Posterior vena cava (tissue), 2 donors: ENCODE results near the gene FOSL2. TPM values are rescaled to one million over a fixed set of nuclear protein-coding genes. Genes with fewer than 3 reads are reported as not detected.

ENCODE experiments used
- DNase-seq: peaks from one replicate; pipeline ENCODE4 v3.0.0-alpha.2; 2020; ENCODE audit warnings: low spot score
- intact Hi-C, 2 donors: fragments of 100-400 bp; cut with DNase I; formaldehyde crosslinking; loops; one replicate each; pipeline versions ENCODE4 v1.14.1 to v1.14.2; 2022 to 2023
- total RNA-seq, 2 donors: library from RNA; stranded (reverse); fragmentation: NEBNext Ultra II Directional; extraction: Animal tissue kit (Norgen Biotek cat#: 25700); gene quantifications; one replicate each; pipeline ENCODE4 v1.2.1, GENCODE V29; 2021
- donor health status: DM: yes; HTN: yes; CAD: no.
- donor health status: DM: yes; HTN: yes; CAD: no.

Gene FOSL2
- total RNA-seq, 2 donors from 2014 or later: 105 to 141 TPM

DNA sequence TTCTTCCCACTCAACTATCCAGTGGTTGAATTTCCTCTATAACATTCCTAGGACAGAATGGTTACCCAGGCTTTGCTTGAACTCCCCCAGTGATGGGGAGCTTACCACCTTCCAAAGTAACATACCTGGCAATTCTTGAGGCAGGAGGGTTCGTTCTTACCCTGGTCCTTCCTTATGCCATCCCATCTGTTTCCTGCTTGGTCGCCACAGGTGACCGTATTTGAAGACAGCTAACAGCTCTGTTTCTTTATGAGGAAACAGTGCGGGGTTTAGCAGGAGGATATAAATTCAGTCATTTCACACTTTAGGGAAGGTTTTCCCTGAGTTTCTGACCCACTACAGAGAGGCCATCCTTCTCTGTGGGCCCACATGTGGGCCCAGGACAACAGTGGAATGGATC lies 42.6 kb downstream of the FOSL2 start:
- intact Hi-C loops: no loop called here
- DNase-seq: peak; percentile 17

DNA sequence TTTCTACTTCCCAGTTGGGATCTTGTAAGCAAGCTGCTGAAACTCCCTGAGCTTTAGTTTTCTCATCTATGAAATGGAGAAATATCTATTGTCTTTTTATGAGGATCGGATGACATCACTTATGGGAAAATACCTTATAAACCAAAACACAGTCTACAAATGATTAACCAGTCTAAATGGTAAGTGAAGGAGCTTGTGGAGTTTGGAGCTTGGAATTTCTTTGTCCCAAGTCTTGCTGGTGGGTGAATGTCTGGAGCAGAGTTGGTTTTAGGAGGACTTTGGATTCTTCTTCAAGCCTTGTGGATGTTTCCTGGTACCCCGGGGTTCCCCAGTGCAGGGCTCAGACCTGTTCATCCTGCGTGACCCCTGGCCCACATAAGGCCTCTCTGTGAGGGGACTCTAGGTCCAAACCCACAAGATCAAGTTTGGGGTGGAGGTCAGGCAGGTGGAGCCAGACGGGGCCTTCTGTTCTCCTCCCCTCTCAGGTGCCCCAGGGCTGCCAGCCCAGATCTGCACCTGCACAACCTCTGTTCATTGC lies 43.2 kb downstream of the FOSL2 start:
- intact Hi-C loops: no loop called here
- peak; percentile 58 for DNase-seq

- intact Hi-C loops: no loop called here
- DNase-seq: peak; percentile 50
Measured at GRCh38 chr2:28436525-28437051, 43.9 kb downstream of the FOSL2 start.

DNA sequence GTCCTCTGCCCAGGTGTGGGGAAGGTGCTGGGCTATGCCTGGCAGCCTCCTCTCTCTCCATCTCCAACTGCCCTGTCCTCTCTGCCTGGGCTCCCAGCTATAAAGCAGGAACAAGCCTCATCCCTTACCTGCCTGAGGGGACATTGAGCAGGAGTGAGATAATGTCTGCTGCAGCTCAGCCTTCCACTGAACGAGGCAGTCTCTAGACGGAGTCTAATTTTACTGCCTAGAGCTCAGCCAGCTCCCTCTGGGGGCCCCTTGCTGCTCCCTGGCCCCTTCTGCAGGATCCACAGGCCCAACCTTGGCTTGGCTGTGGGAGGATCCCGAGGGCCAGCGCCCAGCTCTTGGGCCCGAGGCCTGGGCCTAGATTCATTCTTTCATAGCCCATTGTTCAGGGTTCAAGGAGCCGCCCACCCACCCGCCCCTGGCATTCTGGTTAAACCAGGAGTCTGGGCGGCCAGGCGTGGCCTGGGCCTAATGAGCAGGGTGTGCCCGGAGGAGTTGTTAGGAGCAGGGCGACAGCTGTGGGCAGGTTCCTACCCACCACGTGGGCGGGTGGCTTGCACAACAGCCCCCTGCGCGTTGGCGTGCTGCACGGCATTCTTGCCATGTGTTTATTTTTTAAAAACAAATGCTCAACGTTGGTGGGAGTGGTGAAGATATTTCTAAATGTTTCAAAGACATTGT lies 44.6 kb downstream of the FOSL2 start:
- no peak for DNase-seq
- intact Hi-C loops: no loop called here

GRCh38 chr2:28437918-28438317 lies 45.3 kb downstream of the FOSL2 start:
- no peak for DNase-seq
- intact Hi-C loops: no loop called here

DNA sequence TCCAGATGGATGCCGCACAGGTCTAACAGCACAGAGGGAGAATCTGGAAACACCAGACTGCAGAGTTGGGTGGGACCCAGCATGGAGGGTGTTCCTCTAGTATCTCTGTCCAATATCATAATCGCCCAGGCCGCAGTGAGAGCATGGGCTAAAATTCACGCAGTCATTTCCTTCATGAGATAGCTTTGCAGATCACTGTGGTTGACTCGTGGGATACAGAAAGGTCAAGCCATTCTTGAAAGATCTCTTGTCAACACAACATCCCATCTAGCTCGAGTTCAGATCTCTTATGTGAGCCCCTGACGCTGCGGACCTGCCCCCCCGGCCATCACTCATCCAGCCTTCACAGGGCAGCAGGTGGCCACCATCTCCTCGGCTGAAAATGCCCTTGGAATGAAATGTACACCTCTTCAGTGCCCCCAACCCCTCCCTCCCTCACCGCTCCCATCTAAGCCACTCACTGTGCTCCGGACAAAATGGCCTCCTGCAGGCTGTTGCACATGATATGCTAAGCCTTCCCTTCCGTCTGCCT lies 45.9 kb downstream of the FOSL2 start:
- intact Hi-C loops: no loop called here
- no peak for DNase-seq

GRCh38 chr2:28439127-28439526 lies 46.5 kb downstream of the FOSL2 start:
- intact Hi-C loops: no loop called here
- DNase-seq: no peak

DNA sequence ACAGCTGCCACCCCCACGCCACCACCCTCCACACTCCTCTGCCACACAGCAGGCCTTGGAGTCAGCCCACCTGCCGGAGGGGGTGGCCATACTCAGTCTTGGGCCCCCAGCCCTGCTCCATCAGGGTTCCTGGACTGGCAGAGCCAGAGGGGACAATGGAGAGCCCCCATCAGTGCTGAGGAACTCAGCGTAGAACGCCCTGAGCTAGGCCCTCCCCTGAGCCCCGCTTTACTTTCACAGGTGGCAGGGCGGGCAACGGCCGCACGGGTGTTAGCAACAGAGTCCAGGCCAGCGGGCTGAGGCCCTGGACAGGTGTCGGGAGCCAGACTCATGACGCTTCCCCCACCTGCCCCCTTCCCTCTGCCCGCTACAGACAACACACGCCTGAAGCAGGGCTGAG lies 47.1 kb downstream of the FOSL2 start:
- DNase-seq: no peak
- intact Hi-C loops: no loop called here

GRCh38 chr2:28442328-28442727 lies 49.7 kb downstream of the FOSL2 start:
- no peak for DNase-seq
- intact Hi-C loops: no loop called here

GRCh38 chr2:28444956-28445355 lies 52.3 kb downstream of the FOSL2 start:
- intact Hi-C loops: no loop called here
- DNase-seq: no peak

- no peak for DNase-seq
Measured at GRCh38 chr2:28445448-28446258, 53.0 kb downstream of the FOSL2 start.

DNA sequence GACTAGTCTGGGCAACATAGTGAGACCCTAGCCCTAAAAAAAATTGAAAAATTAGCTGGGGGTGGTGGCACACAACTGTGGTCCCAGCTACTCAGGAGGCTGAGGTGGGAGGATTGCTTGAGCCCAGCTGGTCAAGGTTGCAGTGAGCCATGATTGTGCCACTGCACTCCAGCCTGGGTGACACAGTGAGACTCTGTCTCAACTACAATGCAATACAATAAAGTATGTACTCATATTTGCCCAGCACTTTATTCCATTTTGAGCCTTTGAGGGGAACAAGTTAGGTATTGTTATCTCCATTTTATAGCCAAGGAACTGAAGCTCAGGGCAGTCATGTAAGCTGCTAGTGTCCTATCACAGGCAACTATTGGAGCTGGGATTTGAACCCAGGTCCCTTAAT lies 53.9 kb downstream of the FOSL2 start:
- intact Hi-C loops: no loop called here
- no peak for DNase-seq

More at GRCh38 chr2:28445448-28446258, 53.0 kb downstream of the FOSL2 start:
- intact Hi-C loops: no loop called here

DNA sequence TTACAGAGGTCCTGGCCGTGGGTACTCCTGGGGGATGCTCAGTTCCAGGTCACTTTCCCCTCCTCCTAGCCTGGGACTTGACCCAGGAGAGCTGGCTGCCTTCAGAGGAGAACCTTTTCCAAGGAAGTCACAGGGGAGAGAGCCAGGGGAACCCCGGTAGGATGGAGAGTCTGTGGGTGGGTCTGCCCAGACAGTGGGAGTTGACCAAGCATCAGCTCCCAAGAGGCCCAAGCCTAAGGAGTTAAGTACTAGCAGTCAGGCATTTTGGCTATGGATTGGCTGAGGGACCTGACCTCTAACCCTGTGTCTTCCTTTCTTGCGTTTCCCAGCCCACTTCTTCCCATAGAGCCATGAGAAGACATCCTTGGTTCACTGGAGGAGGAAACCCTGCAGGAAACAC lies 54.4 kb downstream of the FOSL2 start:
- DNase-seq: no peak

DNA sequence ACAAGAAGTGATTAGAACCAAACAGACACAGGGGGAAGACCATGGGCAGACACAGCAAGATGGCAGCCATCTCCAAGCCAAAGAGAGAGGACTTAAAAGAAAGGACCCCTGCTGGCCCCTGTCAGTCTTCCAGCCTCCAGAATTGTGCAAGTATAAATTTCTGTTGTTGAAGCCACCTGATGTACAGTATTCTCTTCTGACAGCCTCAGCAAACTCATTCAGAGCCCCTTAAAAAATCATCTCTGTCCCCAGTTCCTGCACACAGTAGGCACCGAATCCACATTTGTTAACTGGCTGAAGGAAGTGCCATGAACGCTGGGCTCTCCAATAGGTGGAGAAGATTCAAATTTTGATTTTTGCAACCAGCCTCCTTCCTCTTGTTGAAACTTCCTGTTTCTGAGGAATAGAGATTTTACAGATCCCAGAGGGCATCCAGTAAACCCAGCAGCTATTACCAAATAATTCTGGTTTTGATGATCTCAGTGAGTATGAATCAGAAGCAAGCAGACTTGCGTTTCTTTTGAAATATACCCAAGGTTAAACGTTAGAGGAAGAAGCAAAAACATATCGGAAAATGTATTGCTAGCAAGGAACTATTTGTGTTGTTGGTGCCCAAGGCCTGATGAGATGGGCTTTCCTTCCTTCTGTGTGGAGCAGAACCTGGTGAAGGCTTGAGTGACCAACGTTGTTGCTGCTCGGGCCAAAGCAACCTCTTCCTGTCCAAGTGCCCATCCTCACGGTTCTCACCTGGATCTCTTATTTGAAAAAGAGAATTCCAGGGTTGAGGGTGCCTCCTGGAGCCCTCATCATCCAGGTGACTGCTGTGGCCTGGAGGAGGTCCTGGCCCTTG lies 55.5 kb downstream of the FOSL2 start:
- no peak for DNase-seq
- intact Hi-C loops: no loop called here

More for the DNA sequence above, 54.4 kb downstream of the FOSL2 start:
- intact Hi-C loops: no loop called here

DNA sequence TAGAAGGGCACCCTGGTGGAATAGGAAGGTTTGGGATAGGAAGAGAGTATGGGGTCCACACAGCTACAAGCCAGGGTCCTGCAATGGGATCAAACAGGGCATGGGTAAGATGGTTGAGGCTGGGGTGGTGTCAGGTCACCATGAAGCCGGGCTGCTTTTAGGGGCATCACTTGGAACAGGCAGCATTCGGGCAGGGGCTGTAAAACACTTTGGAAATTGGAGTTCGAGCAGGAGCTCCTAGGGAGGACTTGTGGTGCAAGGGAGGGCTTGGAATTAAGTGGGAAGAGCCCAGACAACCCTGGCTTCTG lies 56.1 kb downstream of the FOSL2 start:
- DNase-seq: no peak
- intact Hi-C loops: no loop called here

- no peak for DNase-seq
- intact Hi-C loops: no loop called here
Measured at GRCh38 chr2:28449126-28449487, 56.4 kb downstream of the FOSL2 start.

DNA sequence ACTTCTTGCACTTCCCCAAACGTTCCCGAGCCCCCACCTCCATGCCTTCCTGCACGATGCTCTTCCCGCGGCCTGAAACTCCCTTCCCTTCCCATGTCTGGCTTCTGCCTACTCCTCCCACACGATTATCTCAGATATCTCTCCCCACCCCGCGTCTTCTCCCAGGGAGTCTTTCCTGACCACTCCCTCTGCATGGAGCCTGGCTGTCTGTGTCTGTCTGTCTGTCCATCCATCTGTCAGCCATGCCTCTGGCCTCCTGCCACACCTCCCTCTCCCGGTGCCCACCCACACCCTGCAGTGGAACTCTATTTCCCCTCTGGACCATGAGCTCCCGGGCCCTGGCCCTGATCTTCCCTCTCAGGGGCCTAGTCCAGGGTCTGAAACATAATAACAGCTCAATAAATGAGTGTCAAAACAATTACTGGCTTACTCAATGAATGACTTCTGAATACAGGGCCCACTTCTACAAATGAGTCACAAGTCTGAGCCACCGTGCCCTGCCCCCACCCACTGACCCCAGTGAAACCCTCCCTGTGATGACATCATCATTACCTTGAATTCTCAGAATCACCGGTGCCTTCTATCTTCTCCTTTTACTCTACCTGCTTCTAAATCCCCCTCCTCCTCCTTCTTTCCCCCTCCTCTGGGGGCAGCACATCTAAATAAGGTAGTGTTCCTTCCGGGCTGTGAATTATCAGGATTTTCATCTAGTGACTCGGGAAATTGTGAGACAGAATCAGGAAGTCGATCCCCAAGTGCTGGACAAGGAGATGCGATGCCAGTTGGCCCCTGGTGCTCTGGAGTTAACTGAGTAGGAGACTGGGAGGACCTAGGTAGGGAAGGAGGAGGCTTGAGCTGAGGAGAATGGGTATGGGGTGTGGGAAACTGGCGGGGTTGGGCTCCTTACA lies 57.1 kb downstream of the FOSL2 start:
- intact Hi-C loops: loop anchor here (5.0 to 10.0 kb wide), 2 partner anchors 745 to 747 kb away; no protein-coding TSS in a partner anchor
- no peak for DNase-seq

DNA sequence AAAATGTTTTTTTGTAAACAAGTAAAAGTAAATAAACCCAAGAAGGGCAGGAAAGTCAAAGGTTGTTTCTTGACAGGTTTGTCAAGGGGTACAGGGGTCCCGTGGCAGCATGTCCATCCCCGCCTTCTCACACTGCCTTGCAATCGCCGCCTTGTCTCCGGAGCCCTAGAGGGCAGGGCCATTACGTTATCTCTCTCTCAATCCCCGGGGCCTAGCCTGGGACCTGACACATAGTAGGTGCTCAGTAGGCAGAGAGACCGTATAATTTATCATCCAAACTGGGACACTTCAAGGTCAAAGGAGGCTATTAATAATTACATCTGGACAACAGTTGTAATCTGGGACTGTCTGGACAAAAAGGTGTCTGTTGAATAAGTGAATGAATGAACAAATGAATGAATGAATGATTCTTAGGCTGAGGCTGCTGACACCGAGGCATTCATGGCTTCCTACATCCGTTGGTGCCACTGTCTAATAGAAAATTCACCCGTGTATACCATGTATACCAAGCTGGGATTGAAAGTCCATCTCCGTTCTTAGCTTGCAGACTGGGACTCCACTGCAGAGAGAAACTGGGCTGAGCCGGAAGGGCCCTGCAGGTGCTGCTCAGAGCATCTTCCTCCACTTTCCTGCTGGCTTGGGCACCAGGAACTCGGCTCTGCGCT lies 58.4 kb downstream of the FOSL2 start:
- intact Hi-C loops: loop anchor here (5.0 to 10.0 kb wide), 2 partner anchors 746 to 749 kb away; no protein-coding TSS in a partner anchor
- no peak for DNase-seq
